DOHH2 (cell line): ENCODE data around the gene DDX51.

Experiments used
- H3F3A ChIP-seq: fragments of 200-600 bp; sonication (generic), shearing (Covaris generic); 2 replicates; pipeline ENCODE4 v1.6.0; 2016; ENCODE audit warnings: antibody characterized with exemption, mild to moderate bottlenecking; ENCODE audit not compliant: control insufficient read depth, insufficient read depth
- H3K27ac ChIP-seq: fragments of 200-600 bp; sonication (generic); 2 replicates; pipeline ENCODE4 v1.5.1; 2014; ENCODE audit warnings: low read depth, mild to moderate bottlenecking, low read length, moderate library complexity
- H3K27me3 ChIP-seq: fragments of 200-600 bp; sonication (generic); 2 replicates; pipeline ENCODE4 v1.6.1; 2014; ENCODE audit warnings: mild to moderate bottlenecking, low read length, mixed read lengths; ENCODE audit not compliant: control insufficient read depth
- H3K36me3 ChIP-seq: fragments of 200-600 bp; sonication (generic); 2 replicates; pipeline ENCODE4 v1.6.1; 2014; ENCODE audit warnings: mild to moderate bottlenecking, low read length, moderate library complexity, mixed read lengths; ENCODE audit not compliant: control insufficient read depth
- H3K4me1 ChIP-seq: fragments of 200-600 bp; sonication (generic); 2 replicates; pipeline ENCODE4 v1.6.1; 2014; ENCODE audit warnings: mild to moderate bottlenecking, low read length, mixed read lengths; ENCODE audit not compliant: control insufficient read depth
- H3K4me2 ChIP-seq: fragments of 200-600 bp; sonication (generic); 2 replicates; pipeline ENCODE4 v1.6.0; 2014; ENCODE audit warnings: mild to moderate bottlenecking, low read length, moderate library complexity
- H3K4me3 ChIP-seq: fragments of 200-600 bp; sonication (generic); 2 replicates; pipeline ENCODE4 v1.5.1; 2014; ENCODE audit warnings: mild to moderate bottlenecking, low read length, mixed read lengths
- H3K79me2 ChIP-seq: fragments of 200-600 bp; sonication (generic); 2 replicates; pipeline ENCODE4 v1.6.1; 2014; ENCODE audit warnings: mild to moderate bottlenecking, low read length, mixed read lengths; ENCODE audit not compliant: control insufficient read depth
- H3K9me2 ChIP-seq: fragments of 200-600 bp; sonication (generic); replicated peaks from 2 replicates; pipeline ENCODE4 v1.6.1; 2014; ENCODE audit warnings: mild to moderate bottlenecking, low read length, mixed read lengths; ENCODE audit not compliant: control insufficient read depth
- H3K9me3 ChIP-seq: fragments of 200-600 bp; sonication (generic); 2 replicates; pipeline ENCODE4 v1.6.1; 2014; ENCODE audit warnings: antibody characterized with exemption, low read length, mixed read lengths; ENCODE audit not compliant: control insufficient read depth, insufficient read depth
- H4K20me1 ChIP-seq: fragments of 200-600 bp; sonication (generic); 2 replicates; pipeline ENCODE4 v1.6.0; 2014; ENCODE audit warnings: low read depth, mild to moderate bottlenecking, antibody characterized with exemption, low read length, moderate library complexity; ENCODE audit not compliant: control insufficient read depth, insufficient read depth
- CTCF ChIP-seq: fragments of 200-600 bp; sonication (generic); IDR thresholded peaks from one replicate; pipeline ENCODE4 v1.5.1; 2014; ENCODE audit warnings: antibody characterized with exemption, mild to moderate bottlenecking, low read depth, low read length; ENCODE audit not compliant: poor library complexity, severe bottlenecking
- EZH2phosphoT487 ChIP-seq: fragments of 200-600 bp; sonication (generic); IDR thresholded peaks from 2 replicates; pipeline ENCODE4 v1.6.1; 2017; ENCODE audit warnings: borderline replicate concordance, mild to moderate bottlenecking, antibody characterized with exemption, low read length, moderate library complexity, mixed read lengths

Gene DDX51, protein sequence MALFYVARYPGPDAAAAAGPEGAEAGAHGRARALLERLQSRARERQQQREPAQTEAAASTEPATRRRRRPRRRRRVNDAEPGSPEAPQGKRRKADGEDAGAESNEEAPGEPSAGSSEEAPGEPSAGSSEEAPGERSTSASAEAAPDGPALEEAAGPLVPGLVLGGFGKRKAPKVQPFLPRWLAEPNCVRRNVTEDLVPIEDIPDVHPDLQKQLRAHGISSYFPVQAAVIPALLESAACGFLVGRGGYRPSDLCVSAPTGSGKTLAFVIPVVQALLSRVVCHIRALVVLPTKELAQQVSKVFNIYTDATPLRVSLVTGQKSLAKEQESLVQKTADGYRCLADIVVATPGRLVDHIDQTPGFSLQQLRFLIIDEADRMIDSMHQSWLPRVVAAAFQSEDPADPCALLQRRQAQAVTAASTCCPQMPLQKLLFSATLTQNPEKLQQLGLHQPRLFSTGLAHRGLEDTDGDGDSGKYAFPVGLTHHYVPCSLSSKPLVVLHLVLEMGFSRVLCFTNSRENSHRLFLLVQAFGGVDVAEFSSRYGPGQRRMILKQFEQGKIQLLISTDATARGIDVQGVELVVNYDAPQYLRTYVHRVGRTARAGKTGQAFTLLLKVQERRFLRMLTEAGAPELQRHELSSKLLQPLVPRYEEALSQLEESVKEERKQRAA

DNA sequence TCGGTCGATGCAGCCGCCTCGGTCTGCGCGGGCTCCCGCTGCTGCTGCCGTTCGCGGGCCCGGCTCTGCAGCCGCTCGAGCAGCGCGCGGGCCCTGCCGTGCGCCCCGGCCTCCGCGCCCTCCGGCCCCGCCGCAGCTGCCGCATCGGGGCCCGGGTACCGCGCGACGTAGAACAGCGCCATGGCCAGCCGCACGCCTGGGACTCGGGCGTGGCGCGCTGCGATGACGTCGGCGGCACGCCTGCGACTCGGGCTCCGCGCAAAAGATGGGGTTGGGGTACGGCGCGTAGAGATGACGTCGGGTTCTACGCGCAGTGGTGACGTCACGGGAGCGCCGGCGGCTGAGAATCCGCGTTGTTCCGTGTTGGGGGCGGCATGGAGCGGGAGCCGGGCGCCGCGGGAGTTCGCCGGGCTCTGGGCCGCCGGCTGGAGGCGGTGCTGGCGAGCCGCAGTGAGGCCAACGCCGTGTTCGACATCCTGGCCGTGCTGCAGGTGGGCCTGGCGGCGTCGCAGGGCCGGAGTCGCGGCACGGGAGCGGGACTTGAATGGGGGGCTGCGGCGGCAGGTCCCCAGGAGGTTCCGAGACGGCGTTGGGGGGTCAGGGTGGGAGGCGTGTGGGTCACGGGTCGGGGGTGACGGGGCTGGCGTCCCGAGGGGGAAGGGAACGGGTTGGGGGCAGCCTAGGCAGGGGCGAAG lies at the start of gene DDX51, which contains the start of gene NOC4L:
DDX51 (minus strand) TSS at position 205 of the 695 bp plus-strand sequence; CDS start at position 182, 23 bp downstream.
NOC4L (plus strand) TSS at position 343 of the 695 bp plus-strand sequence; CDS start at position 375, 32 bp downstream.
- Histone ChIP-seq H3K36me3 (peaks cover 67% of the 10 kb centered on the region), H3K27ac (no peak within 1 kb of the TSS), H3K79me2 (peaks cover 70% of the 10 kb centered on the region), H3K4me1 (peaks cover 19% of the 10 kb centered on the region), H3K9me2 (no peaks in the 10 kb centered on the region), H3K9me3 (no peaks in the 10 kb centered on the region), H3F3A (no peaks in the 10 kb centered on the region), H3K27me3 (no peaks in the 10 kb centered on the region), H3K4me2 (peak within 1 kb of the TSS; percentile 96), H3K4me3 (peak within 1 kb of the TSS; percentile 99), H4K20me1 (peaks cover 8% of the 10 kb centered on the region)
- TF ChIP-seq EZH2phosphoT487 (no peak), CTCF (no peak)

DNA sequence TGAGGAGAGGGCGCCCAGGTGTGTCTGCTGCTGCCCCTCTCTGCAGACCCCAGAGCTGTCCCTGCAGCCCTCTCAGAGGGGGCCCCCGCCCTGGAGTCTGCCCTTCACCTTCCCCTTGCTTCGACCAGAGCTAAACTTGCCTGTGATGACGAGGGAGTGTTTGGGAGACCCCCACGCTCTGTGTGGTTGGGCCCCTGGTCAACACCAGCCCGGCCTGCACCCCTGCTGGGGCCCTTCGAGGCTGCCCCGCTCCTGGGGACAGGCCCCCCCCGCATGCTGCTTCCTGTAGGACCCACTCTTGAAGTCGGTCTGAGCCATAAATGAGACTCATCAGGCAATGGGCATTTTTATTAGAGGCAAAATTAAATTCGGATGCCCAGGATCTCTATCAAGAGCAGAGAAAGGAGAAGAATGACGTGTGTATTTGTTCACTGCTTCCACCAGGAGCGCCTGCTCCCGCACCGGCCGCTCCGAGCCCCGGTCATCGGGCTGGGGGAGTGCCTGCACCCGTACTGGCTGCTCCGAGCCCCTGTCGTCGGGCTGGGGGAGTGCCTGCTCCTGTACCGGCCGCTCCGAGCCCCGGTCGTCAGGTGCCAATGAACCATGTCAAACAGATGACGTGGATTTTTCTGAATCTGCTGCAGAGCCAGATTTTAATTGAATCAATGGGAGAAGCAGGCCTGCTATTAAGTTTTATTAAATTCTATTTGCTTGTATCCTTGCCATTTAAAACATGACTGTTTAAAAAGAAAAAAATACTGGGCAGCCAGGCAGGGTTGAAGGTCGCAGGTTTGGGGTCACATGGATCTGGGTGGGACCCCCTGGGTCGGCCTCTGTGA lies 47.8 kb upstream of the DDX51 start:
- Histone ChIP-seq H3K79me2 (no peaks in the 10 kb centered on the region), H3K4me3 (no peak overlapping the region), H3K9me3 (peaks cover 14% of the 10 kb centered on the region; the same call in 1 of the 2 replicates), H3F3A (no peaks in the 10 kb centered on the region), H4K20me1 (no peaks in the 10 kb centered on the region), H3K36me3 (no peaks in the 10 kb centered on the region), H3K27me3 (peaks cover 5% of the 10 kb centered on the region), H3K4me2 (no peak overlapping the region), H3K27ac (no peak overlapping the region), H3K9me2 (no peaks in the 10 kb centered on the region), H3K4me1 (peaks cover 14% of the 10 kb centered on the region)
- TF ChIP-seq CTCF (no peak), EZH2phosphoT487 (no peak)

DNA sequence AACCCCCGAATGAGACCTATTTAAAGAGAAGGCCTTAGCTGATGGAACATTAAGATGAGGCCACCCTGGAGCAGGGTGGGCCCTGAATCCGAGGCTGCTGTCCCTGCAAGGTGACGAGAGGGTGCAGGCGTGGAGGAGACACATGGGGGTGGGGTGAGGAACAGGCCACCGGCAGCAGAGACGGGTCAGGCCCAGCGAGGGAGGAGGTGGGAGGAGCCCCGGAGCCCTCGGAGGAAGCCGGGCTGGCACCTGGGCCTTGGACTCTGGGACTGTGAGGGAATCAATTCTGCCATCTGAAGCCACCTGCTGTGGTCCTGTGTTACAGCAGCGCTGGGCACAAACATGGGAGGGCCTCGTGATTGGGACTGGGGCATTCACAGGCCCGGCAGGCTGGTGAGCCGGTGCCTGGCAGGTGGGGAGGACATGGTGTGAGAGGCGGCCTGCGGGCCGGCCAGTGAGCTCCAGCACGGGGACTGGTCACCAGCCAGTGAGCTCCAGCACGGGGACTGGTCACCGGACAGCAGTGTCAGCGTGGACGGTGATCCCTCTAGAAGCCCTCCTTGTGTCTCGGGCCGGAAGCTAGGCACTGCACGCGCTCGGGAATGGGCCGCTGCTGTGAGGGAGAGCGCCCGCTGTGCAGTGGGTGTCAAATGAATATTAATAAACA lies 46.8 kb upstream of the DDX51 start:
- Histone ChIP-seq H3K27ac (no peak overlapping the region), H3K36me3 (no peaks in the 10 kb centered on the region), H3K9me2 (no peaks in the 10 kb centered on the region), H3K9me3 (peaks cover 14% of the 10 kb centered on the region; the same call in 1 of the 2 replicates), H3K4me1 (peaks cover 14% of the 10 kb centered on the region), H3K4me3 (peak overlapping the region; percentile 67; the same call in 1 of the 2 replicates), H3K27me3 (peaks cover 13% of the 10 kb centered on the region), H4K20me1 (no peaks in the 10 kb centered on the region), H3F3A (no peaks in the 10 kb centered on the region), H3K4me2 (peak overlapping the region; percentile 71), H3K79me2 (no peaks in the 10 kb centered on the region)
- no peak for TF ChIP-seq EZH2phosphoT487
- TF ChIP-seq CTCF, result no peak
